A549 (cell line): ENCODE results near the gene TMIGD1. TPM values are rescaled to one million over a fixed set of nuclear protein-coding genes. Genes with fewer than 3 reads are reported as not detected.

Experiments used
- ATAC-seq, 2 experiments: fragments of 200-7000 bp in 1 of 2; fragments of >200 bp in 1 of 2; cut with Nextera tagmentation in 1 of 2; cut with Tn5 transposase in 1 of 2; 3 replicates each; pipeline versions ENCODE4 v1.8.0 to v1.9.1; 2018 to 2020; ENCODE audit warnings: mild to moderate bottlenecking in 1 of 2, moderate library complexity in 1 of 2
- CTCF ChIA-PET: fragments of 300-600 bp; sonication (Branson Sonifier 250); formaldehyde crosslinking; extraction: SDS; loops from one replicate; lab custom pipeline; 2021; ENCODE audit warnings: antibody characterized with exemption, inconsistent platforms; lab: Yijun Ruan, JAX
- POLR2A ChIA-PET: fragments of 350-600 bp; formaldehyde crosslinking; extraction: SDS; loops from one replicate; lab custom pipeline; 2021; ENCODE audit warnings: antibody characterized with exemption, inconsistent platforms; lab: Yijun Ruan, JAX
- DNase-seq, 2 experiments: peaks; one replicate each; pipeline versions ENCODE4 v3.0.0 to v3.0.0-alpha.2; 2011 to 2016; ENCODE audit warnings: low read depth in 1 of 2, low spot score in 1 of 2
- FAIRE-seq: peaks from 2 replicates; lab custom pipeline; 2011; peaks lifted over from hg19 to GRCh38; lab: Jason Lieb, UNC
- H3K27ac ChIP-seq, 2 experiments: fragments of >200 bp; sonication (Bioruptor Twin); formaldehyde crosslinking; 3 replicates each; pipeline ENCODE4 v1.5.1; 2016 to 2017
- H3K4me1 ChIP-seq: fragments of >200 bp; sonication (Bioruptor Twin); formaldehyde crosslinking; 3 replicates; pipeline ENCODE4 v1.6.1; 2016
- H3K4me2 ChIP-seq: fragments of >200 bp; sonication (Bioruptor Twin); formaldehyde crosslinking; 3 replicates; pipeline ENCODE4 v1.6.1; 2016
- H3K4me3 ChIP-seq: fragments of >200 bp; sonication (Bioruptor Twin); formaldehyde crosslinking; 3 replicates; pipeline ENCODE4 v1.5.1; 2016
- H3K9me3 ChIP-seq: fragments of >200 bp; sonication (Bioruptor Twin); formaldehyde crosslinking; 3 replicates; pipeline ENCODE4 v1.6.1; 2016
- CBX8 ChIP-seq: fragments of 200-600 bp; sonication (generic); IDR thresholded peaks from 2 replicates; pipeline ENCODE4 v1.6.1; 2016
- CEBPB ChIP-seq, 2 experiments: fragments of >200 bp in 1 of 2; sonication (Bioruptor Twin) in 1 of 2; formaldehyde crosslinking in 1 of 2; IDR thresholded peaks; 2 replicates each; pipeline ENCODE4 v1.6.1; 2012 to 2016
- CHD2 ChIP-seq: fragments of 150-350 bp; IDR thresholded peaks from 2 replicates; pipeline ENCODE4 v1.6.1; 2014; ENCODE audit warnings: low read length; ENCODE audit not compliant: partially characterized antibody
- GATA3 ChIP-seq: IDR thresholded peaks from 2 replicates; pipeline ENCODE4 v1.6.1; 2012; ENCODE audit warnings: borderline replicate concordance
- HEYL ChIP-seq: fragments of 250-450 bp; sonication (Bioruptor Pico); IDR thresholded peaks from 2 replicates; pipeline ENCODE4 v1.8.0; 2021; ENCODE audit warnings: mild to moderate bottlenecking, moderate library complexity
- HOXA7 ChIP-seq: fragments of 250-450 bp; sonication (Bioruptor Pico); IDR thresholded peaks from 2 replicates; pipeline ENCODE4 v1.5.0; 2020; ENCODE audit warnings: mild to moderate bottlenecking, moderate library complexity
- HOXB13 ChIP-seq: fragments of 250-450 bp; sonication (Bioruptor Pico); IDR thresholded peaks from 2 replicates; pipeline ENCODE4 v1.5.0; 2020; ENCODE audit warnings: low read depth, mild to moderate bottlenecking, moderate library complexity
- HOXB5 ChIP-seq: fragments of 250-450 bp; sonication (Bioruptor Pico); IDR thresholded peaks from 2 replicates; pipeline ENCODE4 v1.5.0; 2020; ENCODE audit warnings: mild to moderate bottlenecking, moderate library complexity
- JUNB ChIP-seq: fragments of >200 bp; sonication (Bioruptor Twin); formaldehyde crosslinking; IDR thresholded peaks from 2 replicates; pipeline ENCODE4 v1.6.1; 2016
- KDM1A ChIP-seq: fragments of 200-600 bp; sonication (generic); IDR thresholded peaks from 2 replicates; pipeline ENCODE4 v1.6.1; 2016; ENCODE audit warnings: low read depth, mild to moderate bottlenecking
- MAFK ChIP-seq: fragments of 450-650 bp; IDR thresholded peaks from 2 replicates; pipeline ENCODE4 v1.6.1; 2014; ENCODE audit not compliant: partially characterized antibody
- MAZ ChIP-seq: fragments of 150-350 bp; IDR thresholded peaks from 2 replicates; pipeline ENCODE4 v1.6.1; 2014; ENCODE audit warnings: antibody characterized with exemption, low read depth, low read length, borderline replicate concordance
- PHF8 ChIP-seq: fragments of 200-600 bp; sonication (generic); IDR thresholded peaks from 2 replicates; pipeline ENCODE4 v1.6.1; 2016; ENCODE audit warnings: low read depth, mild to moderate bottlenecking, antibody characterized with exemption, moderate library complexity, borderline replicate concordance
- POLR2A ChIP-seq: IDR thresholded peaks from 2 replicates; pipeline ENCODE4 v1.6.1; 2012; ENCODE audit warnings: mild to moderate bottlenecking, low read length
- POLR2AphosphoS2 ChIP-seq: conservative IDR thresholded peaks from 2 replicates; pipeline ENCODE4 v1.6.1; 2012; ENCODE audit warnings: low read length, improper control_type of control experiment, inconsistent platforms
- RAD21 ChIP-seq, 2 experiments: fragments of >200 bp in 1 of 2; sonication (Bioruptor Twin) in 1 of 2; formaldehyde crosslinking in 1 of 2; IDR thresholded peaks in 1 of 2; conservative IDR thresholded peaks in 1 of 2; 2 replicates in 1 of 2; 3 replicates in 1 of 2; pipeline ENCODE4 v1.6.1; 2012 to 2018; ENCODE audit warnings: inconsistent platforms in 1 of 2
- RFX5 ChIP-seq: fragments of 450-650 bp; IDR thresholded peaks from 2 replicates; pipeline ENCODE4 v1.7.1; 2014; ENCODE audit warnings: antibody characterized with exemption, mild to moderate bottlenecking, moderate library complexity
- RNF2 ChIP-seq: fragments of 200-600 bp; sonication (generic); IDR thresholded peaks from 2 replicates; pipeline ENCODE4 v1.6.1; 2016; ENCODE audit warnings: low read depth, mild to moderate bottlenecking, antibody characterized with exemption, moderate library complexity, borderline replicate concordance
- SMC3 ChIP-seq: fragments of >200 bp; sonication (Bioruptor Twin); formaldehyde crosslinking; IDR thresholded peaks from 3 replicates; pipeline ENCODE4 v1.6.1; 2018; ENCODE audit warnings: inconsistent platforms
- WGBS: methylation state at CpG from one replicate; pipeline ENCODE4 v1.1.6; 2017; ENCODE audit errors: missing lambda C conversion rate; 5-methylcytosine and 5-hydroxymethylcytosine counted together
- polyA plus RNA-seq, 4 experiments: library from polyadenylated mRNA; depleted of rRNA in 3 of 4; stranded (reverse); fragments of >200 nt; fragmentation: RNase III in 1 of 4; extraction: RNeasy Plus Mini Kit Qiagen cat#74134 plus additional on column Dnase treatment in 1 of 4; gene quantifications; 2 replicates in 3 of 4; 3 replicates in 1 of 4; pipeline ENCODE4 v1.2.3, GENCODE V29; 2011 to 2017
- TF ChIP-seq, protein P1 (sequence below): fragments of 450-650 bp; IDR thresholded peaks from 2 replicates; pipeline ENCODE4 v1.6.1; 2014; ENCODE audit warnings: antibody characterized with exemption
- TF ChIP-seq, protein P2 (sequence below): fragments of 250-450 bp; sonication (Bioruptor Pico); IDR thresholded peaks from 2 replicates; pipeline ENCODE4 v1.5.0; 2021; ENCODE audit warnings: mild to moderate bottlenecking, moderate library complexity, borderline replicate concordance
- TF ChIP-seq, protein P3 (sequence below): fragments of >200 bp; sonication (Bioruptor Twin); formaldehyde crosslinking; IDR thresholded peaks from 2 replicates; pipeline ENCODE4 v1.6.1; 2016

Gene TMIGD1
- polyA plus RNA-seq, 2 of the 4 experiments (the other 2 are of a cell fraction) = not detected

DNA sequence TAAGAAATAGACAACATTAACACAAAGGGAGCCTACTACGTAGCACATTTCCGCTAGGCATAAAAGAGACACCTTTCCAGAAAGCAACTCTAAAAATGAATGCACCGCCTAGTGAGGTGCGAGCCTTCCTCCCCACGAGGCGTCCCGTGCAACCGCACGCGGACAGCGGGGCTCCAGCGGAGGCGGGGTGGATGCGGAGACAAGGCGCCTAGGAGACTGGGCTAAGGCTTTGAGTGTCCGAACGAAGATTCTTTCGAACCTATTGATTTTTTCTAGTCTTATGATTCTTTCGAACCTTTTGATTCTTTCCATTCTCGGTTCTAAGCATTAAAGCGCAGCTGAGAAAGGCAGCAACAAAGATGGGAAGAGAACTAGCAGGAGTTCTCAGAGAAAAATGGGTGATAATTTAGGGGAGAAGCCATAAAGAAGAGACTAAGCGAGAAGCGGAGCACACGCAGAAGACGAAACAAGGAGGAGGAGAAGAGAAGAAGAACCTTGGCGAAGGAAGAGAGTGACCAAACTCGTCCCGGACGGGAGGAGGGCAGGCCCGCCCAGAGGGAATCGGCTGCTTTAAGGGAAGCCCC, 44.5 kb upstream of the TMIGD1 start:
- Histone ChIP-seq H3K4me3 (peak overlapping the region; percentile 88), H3K4me1 (peaks cover 65% of the 10 kb centered on the region)
- CTCF ChIA-PET = interaction anchor here (0.8 to 5.0 kb wide), 3 partner anchors 38 to 571 kb away, joined by 3 to 35 read pairs (median 5); no protein-coding TSS in a partner anchor
- TF ChIP-seq POLR2AphosphoS2 = no peak
- no peak for TF ChIP-seq HEYL
- no peak for TF ChIP-seq RAD21 (conservative IDR thresholded peaks at IDR 0.05 in 1 of 2, IDR thresholded peaks at IDR 0.05 in 1 of 2)
- TF ChIP-seq HOXB13 (CRISPR knock-in tag) = no peak
- no peak for TF ChIP-seq SMC3
- no peak for TF ChIP-seq JUNB
- no peak for TF ChIP-seq HOXB5 (CRISPR knock-in tag)
- no peak for TF ChIP-seq HOXA7 (CRISPR knock-in tag)
- TF ChIP-seq, protein P1, sequence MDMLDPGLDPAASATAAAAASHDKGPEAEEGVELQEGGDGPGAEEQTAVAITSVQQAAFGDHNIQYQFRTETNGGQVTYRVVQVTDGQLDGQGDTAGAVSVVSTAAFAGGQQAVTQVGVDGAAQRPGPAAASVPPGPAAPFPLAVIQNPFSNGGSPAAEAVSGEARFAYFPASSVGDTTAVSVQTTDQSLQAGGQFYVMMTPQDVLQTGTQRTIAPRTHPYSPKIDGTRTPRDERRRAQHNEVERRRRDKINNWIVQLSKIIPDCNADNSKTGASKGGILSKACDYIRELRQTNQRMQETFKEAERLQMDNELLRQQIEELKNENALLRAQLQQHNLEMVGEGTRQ = no peak
- no peak for TF ChIP-seq PHF8
- TF ChIP-seq CEBPB (IDR thresholded peaks at IDR 0.05) = no peak
- TF ChIP-seq, protein P2, sequence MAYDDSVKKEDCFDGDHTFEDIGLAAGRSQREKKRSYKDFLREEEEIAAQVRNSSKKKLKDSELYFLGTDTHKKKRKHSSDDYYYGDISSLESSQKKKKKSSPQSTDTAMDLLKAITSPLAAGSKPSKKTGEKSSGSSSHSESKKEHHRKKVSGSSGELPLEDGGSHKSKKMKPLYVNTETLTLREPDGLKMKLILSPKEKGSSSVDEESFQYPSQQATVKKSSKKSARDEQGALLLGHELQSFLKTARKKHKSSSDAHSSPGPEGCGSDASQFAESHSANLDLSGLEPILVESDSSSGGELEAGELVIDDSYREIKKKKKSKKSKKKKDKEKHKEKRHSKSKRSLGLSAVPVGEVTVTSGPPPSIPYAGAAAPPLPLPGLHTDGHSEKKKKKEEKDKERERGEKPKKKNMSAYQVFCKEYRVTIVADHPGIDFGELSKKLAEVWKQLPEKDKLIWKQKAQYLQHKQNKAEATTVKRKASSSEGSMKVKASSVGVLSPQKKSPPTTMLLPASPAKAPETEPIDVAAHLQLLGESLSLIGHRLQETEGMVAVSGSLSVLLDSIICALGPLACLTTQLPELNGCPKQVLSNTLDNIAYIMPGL = no peak
- no peak for TF ChIP-seq RFX5
- no peak for TF ChIP-seq CHD2
- TF ChIP-seq MAFK = no peak
- TF ChIP-seq GATA3 = no peak
- TF ChIP-seq POLR2A = no peak
- TF ChIP-seq, all 56 proteins: peak for 0
- DNase-seq (no peak), ATAC-seq (peak; percentile 1 to 3; a peak in 2 of 6 replicates), FAIRE-seq (no peak)
- WGBS = 45% methylated on average over 31 of the region's 31 CpGs
- peak overlapping the region; percentile 81 for H3K4me2 ChIP-seq
- H3K9me3 ChIP-seq = no peaks in the 10 kb centered on the region
- H3K27ac ChIP-seq = peak overlapping the region; percentile 84 to 93
- POLR2A ChIA-PET = interaction anchor here (0.7 to 1.8 kb wide), 2 partner anchors 18 to 99 kb away, joined by 4 to 5 read pairs; partner anchors contain the start of gene GOSR1

DNA sequence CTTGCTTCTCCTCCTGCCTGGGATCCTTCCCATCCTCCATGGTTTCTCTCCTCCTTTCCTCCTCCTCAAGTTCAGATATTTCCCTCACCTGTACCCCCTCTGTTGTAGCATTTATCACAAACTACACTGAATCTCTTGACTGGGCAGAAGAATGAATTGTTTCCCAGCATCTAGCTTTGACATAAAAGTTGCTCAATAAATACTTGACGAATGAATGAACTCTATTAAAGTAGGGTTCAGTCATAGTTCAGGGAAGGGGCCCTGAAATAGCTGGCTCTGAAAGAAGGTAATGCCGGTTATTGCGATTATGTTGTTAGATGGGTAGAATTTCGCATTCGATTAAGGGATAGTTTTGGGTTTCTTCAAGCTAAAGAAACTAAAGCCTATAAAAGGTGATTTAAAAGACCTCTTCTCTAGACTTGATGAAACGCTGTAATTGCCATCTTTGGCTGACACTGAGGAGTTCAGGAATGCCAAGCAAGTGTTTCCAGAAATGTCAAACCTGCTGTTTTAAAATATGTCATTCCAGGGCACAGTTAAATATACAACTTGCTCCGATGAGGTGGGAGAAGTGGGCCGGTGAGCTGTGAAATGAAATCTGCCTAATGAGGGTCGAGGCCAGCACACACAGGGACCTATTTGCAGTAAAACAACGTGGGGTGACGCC, 43.9 kb upstream of the TMIGD1 start:
- H3K4me3 ChIP-seq = no peak overlapping the region
- DNase-seq = no peak
- ChIA-PET CTCF (interaction anchor here (0.8 to 5.0 kb wide), 5 partner anchors 37 to 570 kb away, joined by 3 to 35 read pairs (median 3); no protein-coding TSS in a partner anchor), POLR2A (interaction anchor here (0.7 to 1.8 kb wide), 3 partner anchors 16 to 99 kb away, joined by 3 to 5 read pairs (median 4); partner anchors contain the start of gene GOSR1)
- no peak for ATAC-seq
- H3K4me1 ChIP-seq = peaks cover 62% of the 10 kb centered on the region
- no peak for FAIRE-seq
- 78% methylated on average over 11 of the region's 11 CpGs for WGBS
- no peaks in the 10 kb centered on the region for H3K9me3 ChIP-seq
- peak overlapping the region; percentile 81 for H3K4me2 ChIP-seq
- no peak for TF ChIP-seq MAFK
- TF ChIP-seq CEBPB (IDR thresholded peaks at IDR 0.05) = no peak
- no peak for TF ChIP-seq CBX8
- TF ChIP-seq MAZ = no peak
- no peak for TF ChIP-seq KDM1A
- TF ChIP-seq, protein P3, sequence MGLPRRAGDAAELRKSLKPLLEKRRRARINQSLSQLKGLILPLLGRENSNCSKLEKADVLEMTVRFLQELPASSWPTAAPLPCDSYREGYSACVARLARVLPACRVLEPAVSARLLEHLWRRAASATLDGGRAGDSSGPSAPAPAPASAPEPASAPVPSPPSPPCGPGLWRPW = no peak
- TF ChIP-seq RNF2 = no peak
- no peak for TF ChIP-seq HOXB5 (CRISPR knock-in tag)
- TF ChIP-seq RAD21 (conservative IDR thresholded peaks at IDR 0.05 in 1 of 2, IDR thresholded peaks at IDR 0.05 in 1 of 2) = no peak
- TF ChIP-seq, all 56 proteins: peak for 0
- H3K27ac ChIP-seq = peak overlapping the region; percentile 84 to 93; a peak in 5 of 6 replicates
